IMR-90 (cell line): ENCODE measurements around the gene PCBP3.

Experiments used
- BHLHE40 ChIP-seq: fragments of 150-350 bp; IDR thresholded peaks from 2 replicates; pipeline ENCODE4 v1.6.1; 2016; ENCODE audit warnings: mild to moderate bottlenecking, low read depth, low read length
- CEBPB ChIP-seq: IDR thresholded peaks from 2 replicates; pipeline ENCODE4 v1.6.1; 2012; ENCODE audit warnings: low read depth, low read length, improper control_type of control experiment
- CHD1 ChIP-seq: IDR thresholded peaks from 2 replicates; pipeline ENCODE4 v1.6.1; 2012; ENCODE audit warnings: low read depth, low read length, improper control_type of control experiment
- FOS ChIP-seq: fragments of 150-350 bp; IDR thresholded peaks from 2 replicates; pipeline ENCODE4 v1.6.1; 2016; ENCODE audit warnings: low read depth, low read length
- MAFK ChIP-seq: IDR thresholded peaks from 2 replicates; pipeline ENCODE4 v1.6.1; 2012; ENCODE audit warnings: low read depth, low read length, improper control_type of control experiment
- MXI1 ChIP-seq: IDR thresholded peaks from 2 replicates; pipeline ENCODE4 v1.6.1; 2012; ENCODE audit warnings: low read depth, mild to moderate bottlenecking, low read length, moderate library complexity, borderline replicate concordance
- POLR2A ChIP-seq: IDR thresholded peaks from 2 replicates; pipeline ENCODE4 v1.6.1; 2012; ENCODE audit warnings: mild to moderate bottlenecking, low read depth, low read length
- RAD21 ChIP-seq: IDR thresholded peaks from 2 replicates; pipeline ENCODE4 v1.6.1; 2012; ENCODE audit warnings: low read length, improper control_type of control experiment
- RCOR1 ChIP-seq: IDR thresholded peaks from 2 replicates; pipeline ENCODE4 v1.6.1; 2012; ENCODE audit warnings: mild to moderate bottlenecking, low read length, improper control_type of control experiment; ENCODE audit not compliant: insufficient replicate concordance
- RFX5 ChIP-seq: IDR thresholded peaks from 2 replicates; pipeline ENCODE4 v1.8.0; 2012; ENCODE audit warnings: low read depth, mild to moderate bottlenecking, low read length, moderate library complexity
- SMC3 ChIP-seq: fragments of 150-350 bp; IDR thresholded peaks from 2 replicates; pipeline ENCODE4 v1.6.1; 2016; ENCODE audit warnings: low read depth, mild to moderate bottlenecking, antibody characterized with exemption, low read length, moderate library complexity
- TF ChIP-seq, protein P1 (sequence below): conservative IDR thresholded peaks from 2 replicates; pipeline ENCODE4 v1.5.1; 2012; ENCODE audit warnings: mild to moderate bottlenecking, low read depth, low read length, improper control_type of control experiment
- TF ChIP-seq, protein P2 (sequence below): fragments of 150-350 bp; IDR thresholded peaks from 2 replicates; pipeline ENCODE4 v1.6.1; 2017; ENCODE audit warnings: mild to moderate bottlenecking, antibody characterized with exemption, low read length, low read depth
- TF ChIP-seq, protein P3 (sequence below): fragments of 150-350 bp; IDR thresholded peaks from 2 replicates; pipeline ENCODE4 v1.6.1; 2016; ENCODE audit warnings: low read depth, mild to moderate bottlenecking, low read length, moderate library complexity, borderline replicate concordance

- TF ChIP-seq POLR2A = no peak
- no peak for TF ChIP-seq BHLHE40
- TF ChIP-seq SMC3 = no peak
- TF ChIP-seq, protein P1, sequence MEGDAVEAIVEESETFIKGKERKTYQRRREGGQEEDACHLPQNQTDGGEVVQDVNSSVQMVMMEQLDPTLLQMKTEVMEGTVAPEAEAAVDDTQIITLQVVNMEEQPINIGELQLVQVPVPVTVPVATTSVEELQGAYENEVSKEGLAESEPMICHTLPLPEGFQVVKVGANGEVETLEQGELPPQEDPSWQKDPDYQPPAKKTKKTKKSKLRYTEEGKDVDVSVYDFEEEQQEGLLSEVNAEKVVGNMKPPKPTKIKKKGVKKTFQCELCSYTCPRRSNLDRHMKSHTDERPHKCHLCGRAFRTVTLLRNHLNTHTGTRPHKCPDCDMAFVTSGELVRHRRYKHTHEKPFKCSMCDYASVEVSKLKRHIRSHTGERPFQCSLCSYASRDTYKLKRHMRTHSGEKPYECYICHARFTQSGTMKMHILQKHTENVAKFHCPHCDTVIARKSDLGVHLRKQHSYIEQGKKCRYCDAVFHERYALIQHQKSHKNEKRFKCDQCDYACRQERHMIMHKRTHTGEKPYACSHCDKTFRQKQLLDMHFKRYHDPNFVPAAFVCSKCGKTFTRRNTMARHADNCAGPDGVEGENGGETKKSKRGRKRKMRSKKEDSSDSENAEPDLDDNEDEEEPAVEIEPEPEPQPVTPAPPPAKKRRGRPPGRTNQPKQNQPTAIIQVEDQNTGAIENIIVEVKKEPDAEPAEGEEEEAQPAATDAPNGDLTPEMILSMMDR = 0 out of 2 replicates have a peak, but pooled peaks have one; percentile 3
- TF ChIP-seq RAD21 = no peak
- no peak for TF ChIP-seq CEBPB
- TF ChIP-seq RFX5 = no peak
- TF ChIP-seq, protein P2, sequence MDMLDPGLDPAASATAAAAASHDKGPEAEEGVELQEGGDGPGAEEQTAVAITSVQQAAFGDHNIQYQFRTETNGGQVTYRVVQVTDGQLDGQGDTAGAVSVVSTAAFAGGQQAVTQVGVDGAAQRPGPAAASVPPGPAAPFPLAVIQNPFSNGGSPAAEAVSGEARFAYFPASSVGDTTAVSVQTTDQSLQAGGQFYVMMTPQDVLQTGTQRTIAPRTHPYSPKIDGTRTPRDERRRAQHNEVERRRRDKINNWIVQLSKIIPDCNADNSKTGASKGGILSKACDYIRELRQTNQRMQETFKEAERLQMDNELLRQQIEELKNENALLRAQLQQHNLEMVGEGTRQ = no peak
- no peak for TF ChIP-seq FOS
- no peak for TF ChIP-seq MAFK
- no peak for TF ChIP-seq RCOR1
- TF ChIP-seq, protein P3, sequence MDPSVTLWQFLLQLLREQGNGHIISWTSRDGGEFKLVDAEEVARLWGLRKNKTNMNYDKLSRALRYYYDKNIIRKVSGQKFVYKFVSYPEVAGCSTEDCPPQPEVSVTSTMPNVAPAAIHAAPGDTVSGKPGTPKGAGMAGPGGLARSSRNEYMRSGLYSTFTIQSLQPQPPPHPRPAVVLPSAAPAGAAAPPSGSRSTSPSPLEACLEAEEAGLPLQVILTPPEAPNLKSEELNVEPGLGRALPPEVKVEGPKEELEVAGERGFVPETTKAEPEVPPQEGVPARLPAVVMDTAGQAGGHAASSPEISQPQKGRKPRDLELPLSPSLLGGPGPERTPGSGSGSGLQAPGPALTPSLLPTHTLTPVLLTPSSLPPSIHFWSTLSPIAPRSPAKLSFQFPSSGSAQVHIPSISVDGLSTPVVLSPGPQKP = no peak
- TF ChIP-seq MXI1 = no peak
- TF ChIP-seq CHD1 = no peak
These were observed 125.2 kb downstream of the PCBP3 start for GRCh38 chr21:45768740-45769048.
